ENCODE results near the gene G3BP1.
"Not testable (repeated sequence)": the region's sequence is repeated elsewhere in the genome, so short reads cannot be mapped to it uniquely, and the experiment has no call there.

The G3BP1 gene

DNA sequence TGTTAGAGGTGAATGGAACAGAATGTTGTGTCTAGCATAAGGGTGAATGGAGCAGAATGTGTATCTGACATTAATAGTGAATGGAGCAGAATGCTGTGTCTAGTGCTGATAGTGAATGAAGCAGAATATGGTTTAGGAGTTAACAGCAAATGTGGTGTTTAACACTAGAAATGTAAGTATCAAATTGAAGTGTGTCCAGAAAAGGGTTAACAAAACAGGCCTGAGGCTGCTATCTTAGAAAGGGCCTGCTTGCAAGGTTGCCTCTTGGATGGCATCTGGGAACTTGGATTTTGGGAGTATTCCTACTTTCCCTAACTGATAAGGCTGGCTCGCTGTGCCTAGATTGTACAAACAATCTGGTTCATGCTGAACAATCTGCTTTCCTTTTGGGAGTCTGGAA is 76.1 kb downstream of the G3BP1 start:
- H3K4me3 ChIP-seq (ENCODE audit: low read depth, low read length): no peak overlapping the region
- DNase-seq (ENCODE audit: low read depth): no peak
- TF ChIP-seq, protein P1, sequence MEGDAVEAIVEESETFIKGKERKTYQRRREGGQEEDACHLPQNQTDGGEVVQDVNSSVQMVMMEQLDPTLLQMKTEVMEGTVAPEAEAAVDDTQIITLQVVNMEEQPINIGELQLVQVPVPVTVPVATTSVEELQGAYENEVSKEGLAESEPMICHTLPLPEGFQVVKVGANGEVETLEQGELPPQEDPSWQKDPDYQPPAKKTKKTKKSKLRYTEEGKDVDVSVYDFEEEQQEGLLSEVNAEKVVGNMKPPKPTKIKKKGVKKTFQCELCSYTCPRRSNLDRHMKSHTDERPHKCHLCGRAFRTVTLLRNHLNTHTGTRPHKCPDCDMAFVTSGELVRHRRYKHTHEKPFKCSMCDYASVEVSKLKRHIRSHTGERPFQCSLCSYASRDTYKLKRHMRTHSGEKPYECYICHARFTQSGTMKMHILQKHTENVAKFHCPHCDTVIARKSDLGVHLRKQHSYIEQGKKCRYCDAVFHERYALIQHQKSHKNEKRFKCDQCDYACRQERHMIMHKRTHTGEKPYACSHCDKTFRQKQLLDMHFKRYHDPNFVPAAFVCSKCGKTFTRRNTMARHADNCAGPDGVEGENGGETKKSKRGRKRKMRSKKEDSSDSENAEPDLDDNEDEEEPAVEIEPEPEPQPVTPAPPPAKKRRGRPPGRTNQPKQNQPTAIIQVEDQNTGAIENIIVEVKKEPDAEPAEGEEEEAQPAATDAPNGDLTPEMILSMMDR (IDR thresholded peaks at IDR 0.05; ENCODE audit: insufficient read depth, low read depth, low read length, missing control alignments): no peak

DNA sequence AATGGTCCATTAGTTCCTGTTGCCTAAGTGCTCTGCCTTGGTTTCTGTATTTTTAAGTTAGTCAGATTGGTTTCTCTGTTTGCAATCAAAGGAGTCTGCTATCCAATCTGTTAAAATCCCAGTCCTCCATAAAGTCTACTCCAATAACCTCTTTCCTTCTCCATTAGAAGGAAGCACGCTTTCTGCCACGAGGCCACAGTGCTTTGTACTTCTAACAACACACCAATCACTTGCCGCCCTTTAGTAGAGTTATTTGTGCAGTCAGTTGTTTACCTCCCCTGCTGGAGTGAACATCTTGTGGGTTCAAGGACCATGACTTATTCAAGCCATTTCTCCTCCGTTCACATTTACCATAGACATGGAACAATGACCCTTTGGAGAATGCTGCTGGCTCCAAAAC is 83.9 kb downstream of the G3BP1 start:
- TF ChIP-seq, protein P1 (IDR thresholded peaks at IDR 0.05; ENCODE audit: insufficient read depth, low read depth, low read length, missing control alignments): no peak
- H3K4me3 ChIP-seq (ENCODE audit: low read depth, low read length): no peak overlapping the region

DNA sequence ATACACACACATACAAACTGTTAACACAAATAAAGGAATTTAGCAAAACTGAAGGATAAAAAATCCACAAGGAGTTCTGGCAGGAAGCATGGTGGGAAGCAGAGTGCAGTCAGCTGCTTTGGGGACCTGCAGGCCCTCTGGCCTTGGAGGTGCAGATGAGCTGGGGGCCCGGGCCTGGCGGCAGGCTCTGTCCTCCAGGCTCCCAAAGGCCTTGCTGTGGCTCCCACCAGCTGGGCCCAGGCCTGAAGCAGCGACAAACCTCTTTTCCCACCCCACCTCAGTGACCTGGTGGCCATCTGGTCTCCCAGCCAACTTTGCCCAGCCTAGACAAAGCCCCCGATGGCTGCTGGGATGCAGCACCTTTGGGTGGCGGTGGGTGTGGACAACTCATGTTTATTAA is 85.1 kb downstream of the G3BP1 start:
- DNase-seq (ENCODE audit: low read depth): no peak
- TF ChIP-seq, protein P1 (IDR thresholded peaks at IDR 0.05; ENCODE audit: insufficient read depth, low read depth, low read length, missing control alignments): no peak

More for the DNA sequence above, 83.9 kb downstream of the G3BP1 start:
- DNase-seq (ENCODE audit: low read depth): no peak

DNA sequence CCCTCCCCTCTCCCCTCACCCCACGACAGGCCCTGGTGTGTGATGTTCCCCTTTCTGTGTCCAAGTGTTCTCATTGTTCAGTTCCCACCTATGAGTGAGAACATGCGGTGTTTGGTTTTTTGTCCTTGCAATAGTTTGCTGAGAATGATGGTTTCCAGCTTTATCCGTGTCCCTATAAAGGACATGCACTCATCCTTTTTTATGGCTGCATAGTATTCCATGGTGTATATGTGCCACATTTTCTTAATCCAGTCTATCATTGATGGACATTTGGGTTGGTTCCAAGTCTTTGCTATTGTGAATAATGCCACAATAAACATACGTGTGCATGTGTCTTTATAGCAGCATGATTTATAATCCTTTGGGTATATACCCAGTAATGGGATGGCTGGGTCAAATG is 89.1 kb downstream of the G3BP1 start:
- not testable (repeated sequence) for H3K4me3 ChIP-seq (ENCODE audit: low read depth, low read length); DNase-seq (ENCODE audit: low read depth)

More for the DNA sequence above, 85.1 kb downstream of the G3BP1 start:
- no peak overlapping the region for H3K4me3 ChIP-seq (ENCODE audit: low read depth, low read length)
